MG63 (cell line): ENCODE results near the gene HDAC10. TPM values are rescaled to one million over a fixed set of nuclear protein-coding genes. Genes with fewer than 3 reads are reported as not detected.

Source experiments
- DNase-seq: peaks from one replicate; pipeline ENCODE4 v3.0.0-alpha.2; 2020
- H3K27me3 ChIP-seq: fragments of 250-450 bp; sonication (Bioruptor Pico); 2 replicates; pipeline ENCODE4 v1.5.1; 2020; ENCODE audit warnings: mild to moderate bottlenecking, moderate library complexity
- H3K36me3 ChIP-seq: fragments of 250-450 bp; sonication (Bioruptor Pico); 2 replicates; pipeline ENCODE4 v1.5.1; 2020; ENCODE audit warnings: mild to moderate bottlenecking, moderate library complexity
- H3K4me3 ChIP-seq: fragments of 250-450 bp; sonication (Bioruptor Pico); 2 replicates; pipeline ENCODE4 v1.5.1; 2020; ENCODE audit warnings: mild to moderate bottlenecking, moderate library complexity
- H3K9me3 ChIP-seq: fragments of 250-450 bp; sonication (Bioruptor Pico); 2 replicates; pipeline ENCODE4 v1.5.1; 2020; ENCODE audit warnings: mild to moderate bottlenecking, moderate library complexity
- total RNA-seq: library from RNA; depleted of rRNA; stranded (reverse); fragments of >200 nt; shearing (Covaris generic); gene quantifications from 2 replicates; pipeline ENCODE4 v1.2.3, GENCODE V29; 2014; ENCODE audit warnings: low replicate concordance

Gene HDAC10
- total RNA-seq, 1 experiment from 2014 or later, result 8.5 TPM

DNA sequence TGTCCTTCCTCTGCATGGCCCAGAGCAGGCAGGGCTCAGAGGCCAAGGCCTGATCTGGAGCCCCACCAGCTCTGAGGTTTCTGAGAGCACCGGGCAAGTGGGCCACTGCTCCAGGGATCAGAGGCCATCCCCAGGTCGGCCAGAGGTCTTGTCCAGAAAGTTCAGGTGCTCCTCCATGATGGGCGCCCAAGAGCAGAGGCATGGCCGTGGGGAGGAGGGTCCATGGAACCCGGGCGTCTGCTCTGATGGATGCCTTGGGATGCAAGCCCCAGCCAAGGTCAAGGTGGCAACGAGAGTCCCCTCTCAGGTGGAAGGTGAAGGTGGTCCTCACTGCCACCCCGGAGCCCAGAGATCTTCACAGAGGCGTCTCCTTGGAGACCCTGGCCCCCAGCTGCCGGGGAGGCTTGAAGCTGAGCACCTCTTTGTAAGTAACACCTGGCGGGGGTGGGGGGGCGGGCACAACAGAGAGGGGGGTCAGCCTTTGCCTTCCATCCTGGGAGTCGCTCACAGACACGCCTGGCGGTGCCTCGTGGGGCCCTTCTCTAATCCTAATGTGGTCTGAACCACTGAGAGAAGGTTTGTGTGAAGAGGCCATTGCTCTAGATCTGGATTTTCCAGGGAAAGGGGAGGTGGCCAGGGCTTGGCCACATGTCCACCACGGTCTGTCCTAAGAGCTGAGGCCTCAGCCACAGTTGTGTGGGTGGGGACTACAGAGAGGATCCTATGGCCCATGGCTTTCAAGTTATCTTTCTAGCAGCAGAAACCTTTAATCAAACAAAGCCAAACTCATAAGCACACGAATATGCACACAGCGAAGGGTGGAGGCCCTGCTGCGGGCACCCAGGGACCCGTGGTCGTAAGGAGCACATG is 2.2 kb upstream of the HDAC10 start:
- H3K9me3 ChIP-seq, result no peaks in the 10 kb centered on the region
- H3K36me3 ChIP-seq, result peaks cover 40% of the 10 kb centered on the region
- no peaks in the 10 kb centered on the region for H3K27me3 ChIP-seq
- H3K4me3 ChIP-seq, result no peak overlapping the region
- no peak for DNase-seq

DNA sequence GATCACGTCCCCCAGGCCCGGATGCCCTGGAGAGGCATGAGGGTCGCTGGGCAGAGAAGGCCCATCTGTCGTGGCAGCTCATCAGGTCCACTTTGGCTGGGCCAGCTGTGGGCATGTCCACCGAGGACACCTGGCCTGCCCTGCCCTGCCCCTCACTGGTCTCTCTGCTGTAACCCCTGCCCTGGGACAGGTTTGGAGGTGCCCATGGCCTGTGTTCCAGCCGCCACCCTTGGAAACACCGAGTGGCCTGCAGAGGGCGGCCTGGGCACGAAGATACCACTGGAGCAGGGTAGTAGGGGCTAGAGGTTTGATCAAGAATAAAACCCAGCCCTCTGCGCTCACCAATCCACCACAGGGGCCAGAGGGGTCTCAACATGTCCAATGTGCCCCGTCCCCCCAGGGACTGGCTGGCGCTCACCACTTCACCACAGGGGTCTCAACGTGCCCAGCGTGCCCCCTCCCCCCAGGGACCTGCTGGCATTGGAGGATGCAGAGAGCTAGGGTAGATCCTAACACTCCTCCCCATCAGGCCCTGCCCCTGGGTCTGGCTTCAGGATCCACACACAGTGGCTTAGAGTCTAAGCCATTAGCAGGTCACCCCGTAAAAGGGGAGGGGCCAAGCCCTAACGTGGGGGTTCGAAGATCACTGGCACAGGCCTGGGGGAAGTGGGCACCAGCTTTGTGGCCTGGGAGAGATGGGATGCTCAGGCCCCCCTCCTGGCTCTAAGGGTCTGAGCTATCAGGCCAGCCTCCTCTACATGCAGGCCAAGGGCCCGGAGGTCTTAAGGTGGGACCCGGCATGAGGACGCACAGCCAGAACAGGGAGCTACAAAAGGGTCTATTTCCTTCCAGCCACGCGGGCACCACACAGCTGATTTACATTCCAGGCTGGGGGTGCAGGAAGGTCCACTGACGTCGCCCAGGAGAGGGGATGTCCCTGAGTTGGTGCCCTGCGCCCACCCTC is 1.3 kb upstream of the HDAC10 start:
- Histone ChIP-seq H3K4me3 (no peak overlapping the region), H3K27me3 (no peaks in the 10 kb centered on the region), H3K36me3 (peaks cover 34% of the 10 kb centered on the region), H3K9me3 (no peaks in the 10 kb centered on the region)
- DNase-seq, result peak; percentile 71

DNA sequence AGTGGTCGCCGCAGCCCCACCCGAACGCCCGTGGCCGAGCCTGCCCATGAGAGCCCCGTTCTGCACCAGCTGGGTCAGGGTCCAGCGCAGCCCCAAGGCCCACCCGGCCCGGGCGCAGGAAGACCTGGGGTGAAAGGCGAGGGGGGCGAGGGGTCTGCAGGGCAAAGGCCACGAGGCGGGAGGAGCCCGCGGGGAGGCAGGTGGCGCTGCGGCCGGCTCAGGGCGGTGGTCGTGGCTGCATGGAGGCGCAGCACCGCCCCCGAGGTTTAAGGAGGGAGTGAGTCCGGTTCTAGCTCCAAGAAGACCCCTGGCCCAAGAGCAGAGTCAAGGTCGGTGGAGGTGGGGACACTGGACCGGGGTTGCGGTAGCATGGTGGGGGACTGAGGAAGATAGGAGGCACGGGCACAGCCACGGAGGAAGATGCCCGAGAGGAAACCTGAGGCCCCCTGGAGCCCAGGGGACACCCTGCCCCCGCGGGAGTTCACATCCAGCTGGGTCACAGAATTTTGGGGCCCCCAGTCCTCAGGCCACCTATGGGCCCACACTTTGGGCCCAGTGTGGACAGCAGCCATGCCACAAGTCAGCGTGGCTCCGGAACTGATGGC is 514 bp upstream of the HDAC10 start:
- no peak for DNase-seq
- Histone ChIP-seq H3K36me3 (peaks cover 36% of the 10 kb centered on the region), H3K27me3 (no peaks in the 10 kb centered on the region), H3K9me3 (no peaks in the 10 kb centered on the region), H3K4me3 (peak overlapping the region; percentile 68)

DNA sequence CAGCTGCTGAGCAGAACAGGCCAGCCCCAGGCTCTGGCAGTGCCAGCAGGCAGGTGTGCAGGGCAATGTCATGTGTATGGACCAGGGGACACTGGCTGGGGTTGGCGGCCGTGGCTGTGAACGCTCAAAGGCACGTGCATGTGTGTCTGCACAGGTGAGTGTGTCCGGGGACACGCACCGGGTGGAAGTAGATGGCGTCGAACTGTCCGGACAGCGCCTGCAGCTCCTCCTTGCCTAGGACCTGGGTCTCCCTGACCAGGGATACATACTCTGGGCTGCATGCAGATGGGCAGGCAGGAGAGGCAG is 863 bp downstream of the HDAC10 start:
- Histone ChIP-seq H3K36me3 (peaks cover 41% of the 10 kb centered on the region), H3K9me3 (no peaks in the 10 kb centered on the region), H3K4me3 (peak overlapping the region; percentile 68), H3K27me3 (no peaks in the 10 kb centered on the region)
- DNase-seq, result no peak

DNA sequence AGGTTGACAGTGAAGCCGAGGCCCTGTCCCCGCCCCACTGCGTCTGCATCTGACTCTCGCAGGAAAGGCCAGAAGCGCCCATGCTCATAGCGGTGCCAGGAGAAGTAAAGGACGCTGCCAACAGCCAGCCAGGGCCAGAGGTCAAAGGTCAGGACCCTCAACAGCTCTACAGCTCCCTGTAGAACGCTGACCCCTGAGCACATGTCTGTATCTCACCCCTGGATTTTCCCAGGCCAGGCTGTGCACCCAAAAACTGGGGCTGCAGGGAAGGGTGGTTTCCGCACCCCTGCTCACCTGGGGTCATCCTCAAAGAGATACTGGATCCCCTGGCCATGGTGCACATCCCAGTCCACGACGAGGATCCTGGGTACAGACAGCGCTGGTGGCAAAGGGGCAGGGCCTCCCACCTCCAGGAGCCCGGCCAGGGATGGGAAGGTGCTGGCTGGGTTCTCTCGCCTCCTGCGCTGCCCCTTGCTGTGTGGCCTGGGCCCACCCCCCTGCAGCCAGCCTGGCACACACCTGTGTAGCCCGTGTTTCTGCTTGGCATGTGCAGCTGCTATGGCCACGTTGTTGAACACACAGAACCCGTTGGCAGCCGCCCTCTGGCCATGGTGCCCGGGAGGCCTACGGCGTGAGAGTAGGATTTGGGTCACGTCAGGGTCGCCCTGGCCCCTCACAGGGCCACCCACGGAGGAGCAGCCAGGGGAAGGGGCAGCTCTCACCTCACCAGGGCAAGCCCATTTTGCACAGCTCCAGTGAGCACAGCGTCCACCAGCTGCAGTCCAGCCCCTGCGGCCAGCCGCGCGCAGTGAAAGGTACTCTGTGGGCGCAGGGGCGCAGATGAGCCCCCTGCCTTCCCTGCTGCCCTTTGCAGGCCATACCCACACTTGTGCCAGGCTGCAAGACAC is 1.5 kb downstream of the HDAC10 start:
- Histone ChIP-seq H3K27me3 (no peaks in the 10 kb centered on the region), H3K36me3 (peaks cover 39% of the 10 kb centered on the region), H3K9me3 (no peaks in the 10 kb centered on the region), H3K4me3 (peak overlapping the region; percentile 68; the same call in 1 of the 2 replicates)
- no peak for DNase-seq

DNA sequence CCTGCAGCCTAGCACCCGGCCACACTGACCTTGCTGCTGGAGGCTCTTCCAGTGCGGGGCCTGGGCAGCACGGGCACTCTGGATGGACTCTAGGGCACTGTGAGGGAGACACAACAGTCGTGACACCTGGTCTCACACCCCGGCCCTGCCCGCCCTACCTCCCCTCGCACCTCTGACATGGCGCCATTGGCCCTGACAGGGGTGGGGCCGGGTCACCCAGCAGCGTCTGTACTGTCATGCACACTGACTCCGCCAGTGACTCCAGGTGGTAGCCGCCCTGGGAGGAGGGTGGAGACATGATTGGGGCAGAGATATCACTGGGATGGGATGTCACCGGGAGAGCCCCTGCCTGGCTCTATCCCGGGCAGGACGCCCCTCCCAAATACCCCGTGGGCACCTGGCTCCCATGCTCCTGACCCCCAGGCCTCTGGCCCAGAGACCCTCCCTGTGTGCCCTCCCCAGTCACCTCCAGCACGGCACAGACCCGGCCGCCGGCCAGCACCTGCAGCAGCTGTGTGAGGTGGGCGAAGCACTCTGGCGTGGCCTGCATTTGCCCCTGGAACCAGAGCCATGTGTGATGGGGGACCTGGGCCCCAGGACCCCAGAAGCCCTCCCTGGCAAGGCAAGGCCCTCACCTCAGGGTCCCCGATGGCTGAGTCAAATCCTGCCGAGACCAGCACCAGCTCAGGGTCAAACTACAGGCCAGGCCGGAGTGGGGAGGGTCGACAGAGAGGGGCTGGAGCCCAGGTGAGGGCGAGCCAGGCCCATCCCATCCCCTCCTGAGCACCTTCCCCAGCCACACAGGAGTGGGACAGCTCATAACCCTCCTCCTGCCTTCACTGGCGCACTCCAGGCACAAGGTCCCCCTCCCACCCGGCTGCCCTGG is 2.6 kb downstream of the HDAC10 start:
- no peaks in the 10 kb centered on the region for H3K27me3 ChIP-seq
- no peak for DNase-seq
- no peak overlapping the region for H3K4me3 ChIP-seq
- H3K36me3 ChIP-seq, result peaks cover 35% of the 10 kb centered on the region
- no peaks in the 10 kb centered on the region for H3K9me3 ChIP-seq

DNA sequence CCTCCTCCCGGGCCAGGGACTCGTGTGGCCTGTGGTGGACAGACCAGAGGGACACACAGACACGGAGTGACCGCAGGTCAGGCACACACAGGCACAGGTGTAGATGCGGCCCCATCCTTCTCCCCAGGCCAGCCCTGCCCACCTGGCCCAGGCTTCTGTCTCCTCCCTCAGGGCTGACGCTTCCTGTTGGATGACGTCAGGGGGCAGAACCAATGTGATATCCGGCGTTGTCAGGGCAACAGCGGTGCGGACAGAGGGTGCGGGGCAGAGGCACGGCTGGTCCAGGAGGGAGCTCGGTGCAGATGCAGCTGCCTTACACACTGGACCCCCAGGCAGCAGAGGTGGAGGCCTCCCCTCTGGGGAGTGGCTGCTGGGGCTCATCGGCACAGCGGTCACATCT is 3.3 kb downstream of the HDAC10 start:
- no peak for DNase-seq

DNA sequence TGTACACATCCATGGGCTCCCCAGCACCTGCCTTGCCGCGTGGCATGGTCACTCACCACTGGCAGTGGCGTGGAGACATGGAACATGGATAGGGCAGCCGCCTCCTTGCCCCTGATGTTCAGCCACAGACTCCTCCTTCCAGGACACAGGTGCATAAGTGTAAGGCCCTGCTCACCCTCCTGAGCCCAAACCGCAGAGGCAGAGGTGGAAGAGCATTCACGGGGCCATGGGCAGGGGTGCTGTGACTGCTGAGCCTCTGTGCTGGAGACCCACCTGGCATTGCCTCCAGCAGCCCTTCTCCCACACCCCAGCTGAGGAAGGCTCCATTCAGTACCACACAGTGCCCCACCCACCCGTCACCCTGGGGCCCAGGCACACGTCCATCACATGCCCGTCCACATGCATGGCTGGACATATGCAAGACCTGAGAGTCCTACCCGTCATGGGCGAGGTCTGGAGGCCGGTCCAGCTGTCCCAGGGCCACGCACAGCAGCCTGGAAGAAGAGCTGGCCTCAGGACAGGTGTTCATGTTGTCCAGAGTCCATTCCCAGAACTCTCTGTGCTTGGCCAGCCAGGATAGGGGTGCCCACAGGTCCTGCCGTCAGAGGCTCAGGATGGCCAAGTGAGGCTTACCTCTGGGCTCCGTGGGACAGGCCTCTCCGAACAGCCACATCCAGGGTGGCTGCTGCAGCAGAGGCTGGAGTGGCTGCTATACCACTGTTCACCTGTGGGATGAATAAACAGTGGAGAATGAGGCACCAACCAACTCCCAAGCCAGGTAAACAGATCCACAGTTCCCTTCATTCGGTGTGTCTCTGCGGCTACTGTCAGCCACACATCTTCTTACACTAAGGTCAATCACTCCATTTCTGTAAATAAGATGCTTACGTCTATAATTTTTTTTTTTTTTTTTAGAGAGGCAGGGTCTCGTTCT is 4.6 kb downstream of the HDAC10 start:
- no peaks in the 10 kb centered on the region for H3K9me3 ChIP-seq
- H3K4me3 ChIP-seq, result no peak overlapping the region
- H3K27me3 ChIP-seq, result no peaks in the 10 kb centered on the region
- no peak for DNase-seq
- peaks cover 38% of the 10 kb centered on the region for H3K36me3 ChIP-seq

More for the DNA sequence above, 3.3 kb downstream of the HDAC10 start:
- no peak overlapping the region for H3K4me3 ChIP-seq
- no peaks in the 10 kb centered on the region for H3K9me3 ChIP-seq
- H3K27me3 ChIP-seq, result no peaks in the 10 kb centered on the region
- H3K36me3 ChIP-seq, result peaks cover 35% of the 10 kb centered on the region

DNA sequence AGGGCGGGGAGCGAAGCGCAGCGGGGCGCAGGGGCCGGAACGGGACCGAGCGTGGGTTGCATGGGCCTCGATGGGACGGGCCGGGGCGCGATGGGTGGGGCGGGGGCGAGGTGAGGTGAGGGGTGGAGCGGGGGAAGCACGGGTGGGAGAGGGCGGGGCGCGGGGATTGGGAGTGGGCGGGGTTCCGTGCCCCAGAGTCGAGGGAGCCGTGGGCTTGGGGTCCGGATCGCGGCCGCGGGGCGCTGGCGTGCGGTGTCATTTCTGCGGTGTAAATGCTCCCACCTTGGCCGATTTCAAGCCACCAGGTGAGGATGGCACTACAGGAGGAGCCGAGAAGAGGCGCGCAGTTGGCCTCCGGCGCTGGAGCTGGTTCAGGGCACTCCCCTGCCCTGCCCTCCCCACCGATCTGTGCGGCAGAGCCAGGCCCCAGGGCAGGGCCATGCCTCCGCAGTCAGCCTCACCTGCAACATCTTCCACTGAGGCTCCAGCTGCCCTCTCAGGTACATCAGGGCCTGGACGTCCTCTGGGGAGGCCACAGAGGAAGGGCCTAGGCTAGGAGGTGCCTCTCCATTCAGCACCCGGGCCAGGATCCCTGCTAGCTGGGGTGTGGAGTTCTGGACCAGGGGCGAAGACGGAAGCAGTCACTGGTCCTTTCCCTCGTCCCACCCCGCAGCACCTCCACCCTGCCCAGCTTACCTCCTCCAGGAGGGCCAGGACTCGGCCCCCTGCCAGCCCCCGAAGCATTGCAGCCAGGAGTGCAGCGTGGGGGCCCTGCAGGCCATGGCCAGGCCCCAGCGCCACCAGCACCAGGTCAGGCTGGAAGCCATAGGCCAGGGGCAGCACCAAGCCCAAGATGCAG is 5.6 kb downstream of the HDAC10 start:
- DNase-seq, result no peak
- peaks cover 41% of the 10 kb centered on the region for H3K36me3 ChIP-seq
- H3K27me3 ChIP-seq, result no peaks in the 10 kb centered on the region
- H3K9me3 ChIP-seq, result no peaks in the 10 kb centered on the region
- H3K4me3 ChIP-seq, result peak overlapping the region; percentile 85

DNA sequence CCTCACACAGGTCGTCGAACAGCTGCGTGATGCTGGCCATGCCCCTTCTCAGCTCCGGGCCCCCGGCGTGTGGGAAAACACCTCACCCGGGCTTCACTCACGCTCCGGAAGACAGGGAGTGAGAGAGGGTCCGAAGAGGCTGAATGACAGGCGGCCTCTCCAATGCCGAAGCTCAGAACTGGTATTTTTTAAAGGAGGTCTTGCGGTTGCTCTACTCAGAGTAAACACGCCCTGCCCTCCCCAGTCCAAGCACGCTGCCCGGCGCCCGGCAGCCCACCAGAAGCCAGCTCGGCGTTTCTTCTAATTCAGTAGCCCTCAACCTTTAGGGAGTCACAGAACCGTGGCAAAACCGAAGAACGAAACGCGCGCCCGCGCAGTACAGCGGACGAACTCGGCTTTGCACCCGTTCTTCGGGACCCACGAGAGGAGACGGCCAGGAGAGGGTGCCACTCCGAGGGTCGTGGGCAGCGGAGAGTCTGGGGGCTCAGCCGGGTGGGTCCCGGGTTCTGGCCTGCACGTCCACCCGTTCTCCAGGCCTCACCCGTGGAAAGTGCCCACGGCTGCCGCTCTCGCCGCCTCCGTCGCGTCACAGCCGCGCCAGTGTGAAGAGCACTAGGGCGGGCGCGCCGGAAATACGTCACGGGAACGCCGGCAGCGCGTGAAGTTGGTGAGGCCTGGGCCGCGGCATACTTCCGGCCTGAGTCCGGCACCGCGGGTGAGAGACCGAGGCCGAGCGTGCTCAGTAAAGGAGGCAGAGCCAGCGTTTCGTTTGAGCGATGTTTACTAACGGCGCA is 6.4 kb downstream of the HDAC10 start, which contains the start of gene TUBGCP6:
TSS of gene TUBGCP6 (minus strand) at position 604 of the 794 bp plus-strand sequence. CDS start at position 40, 564 bp downstream.
- no peaks in the 10 kb centered on the region for H3K9me3 ChIP-seq
- DNase-seq, result peak; percentile 96
- no peaks in the 10 kb centered on the region for H3K27me3 ChIP-seq
- peaks cover 43% of the 10 kb centered on the region for H3K36me3 ChIP-seq
- peak within 1 kb of the TSS; percentile 85 for H3K4me3 ChIP-seq

DNA sequence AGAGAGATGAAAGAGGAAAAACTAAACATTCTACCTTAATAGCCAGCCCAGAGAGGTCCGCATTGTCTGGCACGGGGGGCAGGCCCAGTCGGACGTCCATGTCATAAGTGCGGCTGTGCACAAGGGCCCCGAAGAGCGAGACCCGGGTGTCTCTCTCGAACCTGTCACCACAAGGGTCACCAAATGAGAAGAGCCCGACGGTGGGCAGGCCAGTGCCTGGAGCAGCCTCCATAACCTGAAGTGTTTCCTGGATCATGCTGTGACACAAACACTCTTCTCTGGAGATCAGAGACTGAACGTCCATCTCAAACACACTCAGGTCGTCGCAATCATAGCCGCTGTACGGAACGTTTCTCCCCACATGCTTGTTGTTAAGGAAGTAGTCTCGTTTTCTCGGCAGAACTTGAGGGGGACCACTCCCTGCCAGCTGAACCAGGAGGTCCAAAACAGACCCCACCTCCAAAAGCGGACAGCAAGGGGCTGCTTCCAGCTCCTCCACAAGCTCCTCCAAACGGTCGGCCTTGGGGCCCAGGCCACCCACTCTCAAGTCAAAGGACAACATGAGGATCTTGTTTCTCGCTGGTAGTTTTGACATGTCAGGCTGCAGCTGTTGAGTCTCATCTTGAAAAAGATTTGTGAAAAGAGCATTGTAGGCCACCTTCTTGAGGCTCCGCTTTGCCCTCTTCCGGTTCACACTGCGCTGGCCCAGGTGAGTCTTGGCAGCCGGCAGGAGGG is 7.2 kb downstream of the HDAC10 start:
- H3K4me3 ChIP-seq, result peak overlapping the region; percentile 85
- DNase-seq, result no peak
- no peaks in the 10 kb centered on the region for H3K9me3 ChIP-seq
- H3K27me3 ChIP-seq, result no peaks in the 10 kb centered on the region
- peaks cover 41% of the 10 kb centered on the region for H3K36me3 ChIP-seq

DNA sequence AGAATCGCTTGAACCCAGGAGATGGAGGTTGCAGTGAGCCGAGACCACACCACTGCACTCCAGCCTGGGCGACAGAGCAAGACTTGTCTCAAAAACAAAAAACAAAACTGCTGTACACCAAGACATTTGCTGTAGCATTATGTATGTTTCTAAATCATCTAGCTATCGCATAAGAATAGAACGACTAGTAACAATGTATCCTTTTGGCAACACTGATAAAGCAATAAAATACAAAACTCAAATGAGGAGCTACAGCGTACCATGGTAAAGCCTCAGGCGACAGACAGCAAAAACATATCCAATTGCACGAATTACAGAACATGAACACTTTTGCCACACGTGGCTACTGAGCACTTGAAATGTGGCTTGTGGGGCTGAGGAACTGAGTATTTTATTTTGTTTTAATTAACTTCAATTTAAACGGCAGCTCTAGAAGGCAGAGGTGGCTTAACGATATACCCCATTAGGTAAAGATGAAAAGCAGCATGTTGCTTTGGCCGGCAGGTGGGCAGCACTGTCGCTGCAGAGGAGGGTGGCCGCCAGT is 8.6 kb downstream of the HDAC10 start:
- peak overlapping the region; percentile 85 for H3K4me3 ChIP-seq
- peaks cover 38% of the 10 kb centered on the region for H3K36me3 ChIP-seq
- no peaks in the 10 kb centered on the region for H3K27me3 ChIP-seq
- no peaks in the 10 kb centered on the region for H3K9me3 ChIP-seq
- no peak for DNase-seq
